GM20000 (cell line): Measurements from ENCODE around the gene PHACTR1.

Experiments
- DNase-seq: peaks from one replicate; pipeline ENCODE4 v3.0.0; 2012; ENCODE audit warnings: low spot score
- TF ChIP-seq, protein P1 (sequence below): IDR thresholded peaks from 2 replicates; pipeline ENCODE4 v1.5.1; 2012; ENCODE audit warnings: mild to moderate bottlenecking, control low read depth; ENCODE audit errors: extremely low read depth, missing control alignments

The PHACTR1 gene

GRCh38 chr6:13172291-13172690 lies 455.7 kb downstream of the PHACTR1 start:
- TF ChIP-seq, protein P1, sequence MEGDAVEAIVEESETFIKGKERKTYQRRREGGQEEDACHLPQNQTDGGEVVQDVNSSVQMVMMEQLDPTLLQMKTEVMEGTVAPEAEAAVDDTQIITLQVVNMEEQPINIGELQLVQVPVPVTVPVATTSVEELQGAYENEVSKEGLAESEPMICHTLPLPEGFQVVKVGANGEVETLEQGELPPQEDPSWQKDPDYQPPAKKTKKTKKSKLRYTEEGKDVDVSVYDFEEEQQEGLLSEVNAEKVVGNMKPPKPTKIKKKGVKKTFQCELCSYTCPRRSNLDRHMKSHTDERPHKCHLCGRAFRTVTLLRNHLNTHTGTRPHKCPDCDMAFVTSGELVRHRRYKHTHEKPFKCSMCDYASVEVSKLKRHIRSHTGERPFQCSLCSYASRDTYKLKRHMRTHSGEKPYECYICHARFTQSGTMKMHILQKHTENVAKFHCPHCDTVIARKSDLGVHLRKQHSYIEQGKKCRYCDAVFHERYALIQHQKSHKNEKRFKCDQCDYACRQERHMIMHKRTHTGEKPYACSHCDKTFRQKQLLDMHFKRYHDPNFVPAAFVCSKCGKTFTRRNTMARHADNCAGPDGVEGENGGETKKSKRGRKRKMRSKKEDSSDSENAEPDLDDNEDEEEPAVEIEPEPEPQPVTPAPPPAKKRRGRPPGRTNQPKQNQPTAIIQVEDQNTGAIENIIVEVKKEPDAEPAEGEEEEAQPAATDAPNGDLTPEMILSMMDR: no peak
- no peak for DNase-seq

- no peak for DNase-seq
- TF ChIP-seq, protein P1: no peak
Observed at GRCh38 chr6:13175087-13175486, 458.5 kb downstream of the PHACTR1 start.

DNA sequence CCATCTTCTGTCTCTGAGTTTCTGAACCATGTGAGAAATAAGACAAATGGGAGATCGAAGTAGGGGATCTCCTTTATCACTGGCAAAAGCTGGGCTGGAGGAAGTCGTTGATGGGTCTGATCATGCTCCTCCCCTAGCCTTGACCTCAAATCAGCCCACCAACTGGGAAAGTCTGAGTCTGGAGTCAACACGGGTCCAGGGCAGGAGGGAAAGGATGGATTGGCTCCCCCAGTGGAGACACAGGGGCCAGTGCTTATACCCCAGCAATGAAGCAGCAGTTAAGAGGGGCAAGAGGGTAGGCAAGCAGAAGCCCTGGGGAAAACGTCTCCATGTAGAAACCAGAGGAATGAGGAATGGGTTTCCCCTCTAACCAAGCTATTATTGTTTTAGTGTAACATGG lies 459.2 kb downstream of the PHACTR1 start:
- TF ChIP-seq, protein P1: no peak
- DNase-seq: no peak

- DNase-seq: no peak
- TF ChIP-seq, protein P1: no peak
Observed at GRCh38 chr6:13177664-13178063, 461.1 kb downstream of the PHACTR1 start.

GRCh38 chr6:13178107-13178506 lies 461.5 kb downstream of the PHACTR1 start:
- TF ChIP-seq, protein P1: no peak
- DNase-seq: no peak

DNA sequence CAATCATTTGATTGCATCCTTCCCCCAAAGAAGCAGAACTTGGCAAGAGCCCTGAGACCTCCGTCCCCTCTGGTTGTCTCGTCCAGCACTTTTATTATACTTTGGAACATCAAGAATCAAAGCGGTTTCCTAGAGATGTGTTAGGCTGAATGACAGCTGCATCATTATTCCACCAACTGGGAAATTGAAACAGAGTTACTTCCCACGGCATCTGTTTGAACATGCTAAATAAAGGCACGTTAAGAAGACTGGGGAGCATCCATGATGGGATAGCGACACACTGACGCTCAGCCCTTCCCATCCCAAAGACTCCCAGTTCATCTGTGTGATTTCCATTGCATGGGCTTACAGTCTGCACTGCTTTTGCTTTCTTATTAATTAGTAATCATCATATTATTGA lies 464.0 kb downstream of the PHACTR1 start:
- TF ChIP-seq, protein P1: no peak
- DNase-seq: no peak

DNA sequence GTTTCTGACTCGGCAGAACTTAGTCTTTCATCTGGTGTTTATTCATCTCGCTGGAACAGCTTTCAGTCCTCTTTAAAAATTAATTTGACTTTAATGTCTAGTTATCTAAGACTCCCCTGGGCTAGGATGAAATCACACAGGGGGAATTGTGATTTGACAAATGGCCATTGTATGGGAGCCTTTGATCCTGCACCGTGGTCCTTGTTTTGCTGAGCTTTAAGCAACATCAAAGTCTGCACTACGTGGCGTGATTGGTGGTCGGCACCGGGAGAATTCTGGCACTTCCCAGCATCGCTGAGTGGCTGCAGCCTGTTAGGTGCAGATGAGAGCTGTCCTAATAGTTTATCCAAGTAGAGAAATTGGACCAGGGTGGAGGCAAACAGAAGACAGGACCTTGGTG lies 464.8 kb downstream of the PHACTR1 start:
- DNase-seq: no peak
- TF ChIP-seq, protein P1: no peak
